NCI-H774 (cell line): Measurements from ENCODE around the gene SUN1.

Experiments
- DNase-seq: peaks from one replicate; lab custom pipeline; 2025; lab: John Stamatoyannopoulos, UW

Gene SUN1

GRCh38 chr7:892648-893593 is 60.6 kb downstream of the SUN1 start:
- DNase-seq = no peak

- DNase-seq = no peak
Measured at GRCh38 chr7:893686-894085, 61.4 kb downstream of the SUN1 start.

- DNase-seq = no peak
Measured at GRCh38 chr7:894164-894867, 62.0 kb downstream of the SUN1 start.

- DNase-seq = no peak
Measured at GRCh38 chr7:894927-895450, 62.7 kb downstream of the SUN1 start.

GRCh38 chr7:895451-896052 is 63.3 kb downstream of the SUN1 start:
- no peak for DNase-seq

GRCh38 chr7:896346-897075 is 64.2 kb downstream of the SUN1 start:
- DNase-seq = no peak

- DNase-seq = no peak
Measured at GRCh38 chr7:897086-897485, 64.8 kb downstream of the SUN1 start.

GRCh38 chr7:897771-898376 is 65.6 kb downstream of the SUN1 start:
- no peak for DNase-seq

GRCh38 chr7:898460-898854 is 66.2 kb downstream of the SUN1 start:
- DNase-seq = no peak

GRCh38 chr7:898855-899681 is 66.8 kb downstream of the SUN1 start:
- no peak for DNase-seq

- no peak for DNase-seq
Measured at GRCh38 chr7:899806-900205, 67.5 kb downstream of the SUN1 start.

GRCh38 chr7:900331-901040 is 68.2 kb downstream of the SUN1 start:
- no peak for DNase-seq

- DNase-seq = no peak
Measured at GRCh38 chr7:901041-901387, 68.7 kb downstream of the SUN1 start.

GRCh38 chr7:901388-902154 is 69.3 kb downstream of the SUN1 start:
- DNase-seq = peak; percentile 84

GRCh38 chr7:902996-903395 is 70.7 kb downstream of the SUN1 start:
- DNase-seq = no peak

- no peak for DNase-seq
Measured at GRCh38 chr7:903921-904755, 71.9 kb downstream of the SUN1 start.

- no peak for DNase-seq
Measured at GRCh38 chr7:904847-905246, 72.6 kb downstream of the SUN1 start.

GRCh38 chr7:906776-907157 is 74.5 kb downstream of the SUN1 start:
- DNase-seq = no peak
